ENCODE data around the gene B4GALT5.
A peak's percentile ranks its signal among the peaks of the same experiment; 100 is the strongest.

GRCh38 chr20:49610691-49611538, 102.8 kb downstream of the B4GALT5 start:
- TF ChIP-seq POLR2A (IDR thresholded peaks at IDR 0.05), result no peak
- peak; percentile 98 to 100 (median 100) for TF ChIP-seq CTCF (IDR thresholded peaks at IDR 0.05)
